ENCODE data around the gene AFG3L2. TPM values are rescaled to one million over a fixed set of nuclear protein-coding genes. Genes with fewer than 3 reads are reported as not detected.

AFG3L2 gene
- total and polyA plus RNA-seq, 2 of the 8 experiments (the other 6 are each of a cell fraction or from before 2014, with no cell fraction given), result 29.7 to 84.8 TPM

DNA sequence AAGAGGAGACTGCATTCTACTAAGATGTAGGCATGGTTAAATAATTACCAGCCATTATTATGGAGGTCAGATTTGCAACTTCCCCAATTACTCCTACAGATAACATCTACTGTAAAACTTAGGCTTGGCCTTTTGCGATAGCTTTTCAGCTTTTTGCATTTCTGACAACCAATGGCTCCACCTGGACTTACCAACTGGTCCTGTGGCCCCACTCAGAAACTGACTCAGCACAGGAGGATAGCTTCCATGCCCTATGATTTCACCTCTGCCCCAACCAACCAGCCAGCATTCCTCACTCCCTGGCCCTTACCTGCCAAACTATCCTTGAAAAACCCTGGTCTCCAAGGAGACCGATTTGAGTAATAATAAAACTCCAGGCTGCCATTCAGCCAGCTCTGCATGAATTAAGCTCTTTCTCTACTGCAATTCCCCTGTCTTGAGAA lies 40.8 kb downstream of the AFG3L2 start:
- WGBS, 2 experiments (ENCODE audit: extremely low coverage in 1 of 2, insufficient coverage in 1 of 2, insufficient read length in 1 of 2, insufficient replicate concordance in 2 of 2, low coverage in 1 of 2, low lambda C conversion rate in 2 of 2, missing lambda C conversion rate in 1 of 2), result 0% methylated on average over 2 of the region's 2 CpGs; no CpG with 5 or more reads in 1 of the 2 experiments
- TF ChIP-seq CHD1 (IDR thresholded peaks at IDR 0.05; ENCODE audit: low read depth, low read length), result no peak
- TF ChIP-seq, protein P1, sequence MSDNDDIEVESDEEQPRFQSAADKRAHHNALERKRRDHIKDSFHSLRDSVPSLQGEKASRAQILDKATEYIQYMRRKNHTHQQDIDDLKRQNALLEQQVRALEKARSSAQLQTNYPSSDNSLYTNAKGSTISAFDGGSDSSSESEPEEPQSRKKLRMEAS (IDR thresholded peaks at IDR 0.05), result no peak

More for the DNA sequence above, 40.8 kb downstream of the AFG3L2 start:
- Histone ChIP-seq H4K20me1 (replicated peaks in 1 of 2; ENCODE audit: control insufficient read depth in 1 of 2, insufficient read depth in 2 of 2, low read length in 2 of 2) (no peaks in the 10 kb centered on the region), H3K27ac (ENCODE audit: low read depth, low read length) (peak overlapping the region; percentile 79), H3K9me3 (ENCODE audit: insufficient read depth in 2 of 2, low read depth in 1 of 2, low read length in 1 of 2) (no peaks in the 10 kb centered on the region), H2AK5ac (ENCODE audit: low read depth, low read length) (0 out of 2 replicates have a peak overlapping the region, but pooled peaks have one; percentile 84), H4K5ac (ENCODE audit: insufficient read length, low read depth, low read length) (no peak overlapping the region), H2BK120ac (replicated peaks; ENCODE audit: low read depth, low read length) (no peak overlapping the region), H4K8ac (ENCODE audit: extremely low read depth, insufficient read depth, low read length) (no peak overlapping the region), H3K23ac (ENCODE audit: insufficient read length) (no peak overlapping the region), H2BK20ac (ENCODE audit: low read length) (no peak overlapping the region), H3K79me2 (ENCODE audit: control insufficient read depth in 1 of 2, insufficient read depth in 2 of 2, low read length in 2 of 2) (no peaks in the 10 kb centered on the region), H3K4ac (replicated peaks; ENCODE audit: insufficient read length, low read depth, low read length) (no peak overlapping the region), H3K36me3 (ENCODE audit: control insufficient read depth in 2 of 4, insufficient read depth in 4 of 4, low read length in 3 of 4) (peaks cover 0 to under 1% (median 0%) of the 10 kb centered on the region in 4 experiments; a peak in 2 of 8 replicates), H2BK12ac (ENCODE audit: low read depth, low read length) (no peak overlapping the region), H3K14ac (ENCODE audit: insufficient read length) (no peak overlapping the region), H3K56ac (replicated peaks; ENCODE audit: insufficient read length, low read depth, low read length) (no peak overlapping the region), H3K9ac (replicated peaks in 1 of 4; ENCODE audit: extremely low read depth in 1 of 4, low read depth in 3 of 4, low read length in 3 of 4) (peak overlapping the region in 1 of 4 experiments; percentile 9; a peak in 2 of 7 replicates), H2AFZ (ENCODE audit: low read length) (no peak overlapping the region), H3K23me2 (ENCODE audit: low read depth, low read length) (no peaks in the 10 kb centered on the region), H2BK15ac (ENCODE audit: low read length) (no peak overlapping the region), H3K4me1 (replicated peaks in 1 of 4; ENCODE audit: control insufficient read depth in 3 of 4, insufficient read depth in 4 of 4, low read length in 3 of 4) (peaks cover 15 to 41% (median 39%) of the 10 kb centered on the region in 4 experiments), H3K79me1 (ENCODE audit: low read depth, low read length) (no peaks in the 10 kb centered on the region), H2BK5ac (ENCODE audit: low read depth, low read length) (peak overlapping the region; percentile 97; the same call in 1 of the 2 replicates), H3K18ac (ENCODE audit: extremely low read depth, low read length) (peak overlapping the region; percentile 51; the same call in 1 of the 2 replicates), H3K4me2 (ENCODE audit: insufficient read depth in 1 of 2, low read depth in 2 of 2, low read length in 2 of 2) (peak overlapping the region; percentile 35 to 61), H4K91ac (replicated peaks; ENCODE audit: insufficient read length, low read length) (no peak overlapping the region), H3K4me3 (ENCODE audit: extremely low read depth in 1 of 4, insufficient read depth in 2 of 4, low read depth in 3 of 4, low read length in 4 of 4) (peak overlapping the region in 2 of 4 experiments; percentile 8 to 43; a peak in 2 of 8 replicates), H3K27me3 (replicated peaks in 1 of 4; ENCODE audit: control insufficient read depth in 3 of 4, extremely low read depth in 1 of 4, insufficient read depth in 3 of 4, low read length in 3 of 4) (no peaks in the 10 kb centered on the region)
- CTCF ChIA-PET (ENCODE audit: partially characterized antibody), result interaction anchor here (1.0 to 1.7 kb wide), 7 partner anchors 8 to 41 kb away, joined by 3 to 5 read pairs (median 4); partner anchors contain the start of gene AFG3L2
- peak; percentile 99 for FAIRE-seq
- DNase-seq (ENCODE audit: low read depth in 1 of 2, low spot score in 2 of 2), result peak; percentile 63 to 74
- POLR2A ChIA-PET (ENCODE audit: partially characterized antibody), result interaction anchor here (0.7 to 3.4 kb wide), 11 partner anchors 11 to 79 kb away, joined by 3 to 26 read pairs (median 3); no protein-coding TSS in a partner anchor

Data from H1 (cell line).